SK-N-MC (cell line): Measurements from ENCODE around the gene HEPN1.

Experiments
- EZH2 ChIP-seq: fragments of 200-600 bp; sonication (generic); IDR thresholded peaks from one replicate; pipeline ENCODE4 v1.6.1; 2017; ENCODE audit warnings: antibody characterized with exemption
- POLR2AphosphoS5 ChIP-seq: IDR thresholded peaks from 2 replicates; pipeline ENCODE4 v1.6.1; 2012; ENCODE audit warnings: mild to moderate bottlenecking, low read depth, low read length, borderline replicate concordance

DNA sequence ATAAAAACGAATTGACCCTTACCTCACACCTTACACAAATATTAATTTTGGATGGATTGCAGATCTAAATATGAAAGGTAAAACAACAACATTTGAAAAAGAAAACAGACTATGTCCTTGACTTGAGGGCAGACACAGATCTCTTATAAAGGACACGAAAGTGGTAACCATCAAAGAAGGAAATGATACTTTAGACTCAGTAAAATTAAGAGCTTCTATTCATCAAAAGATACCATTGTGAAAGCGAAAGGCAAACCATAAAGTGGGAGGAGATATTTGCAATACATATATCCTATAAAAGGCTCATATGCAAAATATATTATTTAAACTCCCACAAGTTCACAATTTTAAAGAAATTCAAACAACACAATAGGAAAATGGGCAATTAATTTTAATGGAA, 11.7 kb downstream of the HEPN1 start:
- TF ChIP-seq EZH2 (no peak), POLR2AphosphoS5 (no peak)
